Activated CD4-positive, alpha-beta T cell treated with anti-CD3 and anti-CD28 coated beads for 36 hours (primary cell): ENCODE measurements around the gene CCDC6. TPM values are rescaled to one million over a fixed set of nuclear protein-coding genes. Genes with fewer than 3 reads are reported as not detected.
A peak's percentile ranks its signal among the peaks of the same experiment; 100 is the strongest.
"Not testable (repeated sequence)": the region's sequence is repeated elsewhere in the genome, so short reads cannot be mapped to it uniquely, and the experiment has no call there.

Experiments used
- ATAC-seq: fragments of 200-7000 bp; cut with Tn5 transposase; one replicate; pipeline ENCODE4 v1.10.0; 2021; ENCODE audit warnings: mild to moderate bottlenecking, moderate library complexity
- CTCF ChIA-PET: fragments of 350-600 bp; sonication (Branson Sonifier 250); formaldehyde crosslinking; loops from one replicate; lab custom pipeline; 2021; ENCODE audit warnings: antibody characterized with exemption; lab: Charles Lee
- POLR2A ChIA-PET: fragments of 350-600 bp; sonication (Branson Sonifier 250); formaldehyde crosslinking; loops from one replicate; lab custom pipeline; 2021; ENCODE audit warnings: antibody characterized with exemption, inconsistent platforms; lab: Charles Lee
- DNase-seq: peaks from one replicate; pipeline ENCODE4 v3.0.0-alpha.2; 2020
- H3K27ac Mint-ChIP-seq: one replicate; pipeline ENCODE4 v1.8.0; 2021; ENCODE audit warnings: mixed read lengths
- H3K27me3 Mint-ChIP-seq: one replicate; pipeline ENCODE4 v1.8.0; 2021; ENCODE audit warnings: mixed read lengths
- H3K36me3 Mint-ChIP-seq: one replicate; pipeline ENCODE4 v1.8.0; 2021; ENCODE audit warnings: low read depth, mixed read lengths
- H3K4me1 Mint-ChIP-seq: one replicate; pipeline ENCODE4 v1.8.0; 2021; ENCODE audit warnings: mixed read lengths
- H3K4me3 Mint-ChIP-seq: one replicate; pipeline ENCODE4 v1.8.0; 2021; ENCODE audit warnings: mild to moderate bottlenecking, moderate library complexity, mixed read lengths
- H3K9me3 Mint-ChIP-seq: one replicate; pipeline ENCODE4 v1.8.0; 2021; ENCODE audit warnings: low read depth, mixed read lengths
- intact Hi-C, 2 experiments: fragments of 100-400 bp; cut with DNase I in 1 of 2; cut with micrococcal nuclease in 1 of 2; formaldehyde crosslinking; loops; one replicate each; pipeline versions ENCODE4 v1.14.2 to v1.15.1; 2022 to 2024; cut with DNase I, micrococcal nuclease
- total RNA-seq, 2 experiments: library from RNA; stranded (reverse); gene quantifications; one replicate each; pipeline ENCODE4 v1.2.3, GENCODE V29; 2021

The CCDC6 gene
- total RNA-seq, 2 experiments from 2014 or later, result 49.7 to 53.0 TPM

GRCh38 chr10:59930788-59931521 is 24.6 kb upstream of the CCDC6 start:
- DNase-seq, H3K4me3 Mint-ChIP-seq, intact Hi-C loops, ATAC-seq, H3K9me3 Mint-ChIP-seq, POLR2A ChIA-PET, H3K27me3 Mint-ChIP-seq, H3K27ac Mint-ChIP-seq, H3K36me3 Mint-ChIP-seq, H3K4me1 Mint-ChIP-seq: not testable (repeated sequence)
- CTCF ChIA-PET, result interaction anchor here (0.6 to 0.7 kb wide), 2 partner anchors 24 to 29 kb away, joined by 3 read pairs; no protein-coding TSS in a partner anchor

- no peak overlapping the region for H3K4me3 Mint-ChIP-seq
- ChIA-PET CTCF (no interaction called here), POLR2A (no interaction called here)
- H3K9me3 Mint-ChIP-seq, result peaks cover 16% of the 10 kb centered on the region
- no peaks in the 10 kb centered on the region for H3K4me1 Mint-ChIP-seq
- peaks cover 1% of the 10 kb centered on the region for H3K36me3 Mint-ChIP-seq
- no peak overlapping the region for H3K27ac Mint-ChIP-seq
- intact Hi-C loops, result no loop called here
- no peak for DNase-seq
- peaks cover 5% of the 10 kb centered on the region for H3K27me3 Mint-ChIP-seq
- ATAC-seq, result no peak
Measured at GRCh38 chr10:59926086-59926485, 19.7 kb upstream of the CCDC6 start.

DNA sequence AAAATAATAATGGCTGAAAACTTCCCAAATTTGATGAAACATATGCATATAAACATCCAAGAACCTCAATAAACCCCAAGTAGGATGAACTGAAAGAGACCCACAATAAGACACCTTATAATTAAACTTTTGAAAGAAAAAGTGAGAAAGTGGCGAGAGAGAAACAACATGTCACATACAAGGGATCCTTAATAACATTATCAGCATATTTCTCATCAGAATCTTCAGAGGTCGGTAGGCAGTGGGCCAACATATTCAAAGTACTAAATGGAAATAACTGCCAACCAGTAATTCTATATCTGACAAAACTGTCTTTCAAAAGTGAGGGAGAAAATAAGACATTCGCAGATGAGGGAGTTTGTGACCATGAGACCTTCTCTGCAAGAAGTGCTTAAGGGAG is 16.6 kb upstream of the CCDC6 start:
- H3K27ac Mint-ChIP-seq, result no peak overlapping the region

DNA sequence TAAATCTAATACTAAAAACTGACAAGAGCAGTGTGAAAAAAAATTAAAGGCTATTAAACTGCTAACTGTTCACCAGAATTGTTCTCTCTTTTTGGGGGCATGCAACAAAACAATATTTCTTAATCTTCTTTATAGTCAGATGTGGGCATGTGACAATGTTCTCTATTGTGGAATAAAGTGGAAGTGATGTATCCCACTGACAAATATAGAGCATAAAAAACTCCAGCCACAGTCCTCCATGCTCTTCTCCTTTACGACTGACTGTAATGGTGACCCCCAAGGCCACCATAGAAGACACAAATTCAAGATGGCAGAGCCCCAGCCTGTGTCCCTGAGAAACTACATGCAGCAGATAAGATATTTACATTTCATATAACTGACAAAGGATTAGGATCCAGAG is 11.6 kb upstream of the CCDC6 start:
- H3K9me3 Mint-ChIP-seq, result peaks cover 17% of the 10 kb centered on the region
- intact Hi-C loops, result no loop called here
- peaks cover 5% of the 10 kb centered on the region for H3K27me3 Mint-ChIP-seq
- H3K4me3 Mint-ChIP-seq, result no peak overlapping the region
- H3K4me1 Mint-ChIP-seq, result no peaks in the 10 kb centered on the region
- CTCF ChIA-PET, result no interaction called here
- no peak overlapping the region for H3K27ac Mint-ChIP-seq
- no peak for DNase-seq
- no peak for ATAC-seq
- peaks cover 7% of the 10 kb centered on the region for H3K36me3 Mint-ChIP-seq
- POLR2A ChIA-PET, result no interaction called here

More for the DNA sequence above, 16.6 kb upstream of the CCDC6 start:
- peaks cover 14% of the 10 kb centered on the region for H3K9me3 Mint-ChIP-seq
- no peaks in the 10 kb centered on the region for H3K36me3 Mint-ChIP-seq
- H3K27me3 Mint-ChIP-seq, result peaks cover 9% of the 10 kb centered on the region
- DNase-seq (no peak), ATAC-seq (no peak)
- ChIA-PET CTCF (no interaction called here), POLR2A (no interaction called here)
- intact Hi-C loops, result no loop called here
- H3K4me3 Mint-ChIP-seq, result no peak overlapping the region
- no peaks in the 10 kb centered on the region for H3K4me1 Mint-ChIP-seq

GRCh38 chr10:59913547-59914237 is 7.3 kb upstream of the CCDC6 start:
- Mint-ChIP-seq H3K27ac (no peak overlapping the region), H3K36me3 (peaks cover 7% of the 10 kb centered on the region)
- intact Hi-C loops, result no loop called here

DNA sequence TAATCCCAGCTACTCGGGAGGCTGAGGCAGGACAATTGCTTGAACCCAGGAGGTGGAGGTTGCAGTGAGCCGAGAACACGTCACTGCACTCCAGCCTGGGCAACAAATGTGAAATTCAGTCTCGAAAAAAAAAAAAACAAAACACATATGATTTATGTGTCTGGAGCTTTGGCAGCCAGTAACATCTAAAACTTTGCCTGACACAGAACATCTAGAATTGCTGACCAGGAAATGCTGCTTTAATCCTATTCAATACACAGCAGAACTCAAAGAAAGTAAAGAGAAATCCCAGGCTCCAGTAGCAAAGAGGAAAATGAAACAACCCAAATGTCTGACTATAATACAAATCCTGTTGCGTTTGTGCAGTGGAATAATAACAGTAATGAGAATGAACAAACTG is 4.5 kb upstream of the CCDC6 start:
- Mint-ChIP-seq H3K36me3 (peaks cover 7% of the 10 kb centered on the region), H3K4me1 (peaks cover 32% of the 10 kb centered on the region), H3K27me3 (peaks cover 2% of the 10 kb centered on the region), H3K4me3 (no peak overlapping the region), H3K9me3 (peaks cover 5% of the 10 kb centered on the region), H3K27ac (no peak overlapping the region)
- DNase-seq (no peak), ATAC-seq (no peak)
- CTCF ChIA-PET, result no interaction called here
- intact Hi-C loops, result no loop called here
- POLR2A ChIA-PET, result no interaction called here

More at GRCh38 chr10:59913547-59914237, 7.3 kb upstream of the CCDC6 start:
- Mint-ChIP-seq H3K9me3 (peaks cover 5% of the 10 kb centered on the region), H3K4me1 (peaks cover 13% of the 10 kb centered on the region), H3K27me3 (peaks cover 2% of the 10 kb centered on the region), H3K4me3 (no peak overlapping the region)
- POLR2A ChIA-PET, result no interaction called here
- ATAC-seq, result no peak
- no peak for DNase-seq
- CTCF ChIA-PET, result interaction anchor here (0.5 to 0.7 kb wide), 3 partner anchors 21 to 212 kb away, joined by 3 read pairs; no protein-coding TSS in a partner anchor

DNA sequence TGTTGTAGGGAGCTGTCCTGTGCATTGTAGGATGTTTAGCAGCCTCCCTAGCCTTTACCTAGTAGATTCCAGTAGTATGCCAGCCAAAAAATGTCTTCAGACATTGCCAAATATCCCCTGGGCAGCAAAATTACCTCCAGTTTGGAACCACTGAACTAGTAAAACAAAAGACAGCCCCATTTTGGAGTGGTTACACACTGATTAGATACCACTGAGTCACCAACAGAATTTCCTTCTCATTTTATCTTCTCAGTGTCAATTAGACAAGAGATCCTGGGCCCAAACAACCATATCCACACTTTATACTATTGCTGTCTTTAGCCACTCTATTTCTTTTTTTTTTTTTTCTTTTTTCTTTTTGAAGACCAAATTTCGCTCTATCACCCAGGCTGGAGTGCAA is 3.5 kb upstream of the CCDC6 start:
- H3K27ac Mint-ChIP-seq, result peak overlapping the region; percentile 25
- ATAC-seq, result no peak
- CTCF ChIA-PET, result interaction anchor here (0.6 to 2.9 kb wide), 3 partner anchors 9 to 45 kb away, joined by 3 to 12 read pairs (median 3); no protein-coding TSS in a partner anchor

GRCh38 chr10:59908808-59909143 is 2.4 kb upstream of the CCDC6 start:
- H3K4me3 Mint-ChIP-seq, result peak overlapping the region; percentile 97
- CTCF ChIA-PET, result interaction anchor here (0.9 to 2.9 kb wide), 9 partner anchors 30 to 122 kb away, joined by 3 to 12 read pairs (median 4); no protein-coding TSS in a partner anchor
- intact Hi-C loops, result loop anchor here (1.0 to 10.0 kb wide), 9 partner anchors 44 to 1994 kb away; partner anchors contain the start of genes ARID5B (in 1 of the 2), CISD1 (in 1 of the 2), IPMK (in 1 of the 2) and SLC16A9 (in 1 of the 2)
- H3K36me3 Mint-ChIP-seq, result peaks cover 18% of the 10 kb centered on the region
- H3K27me3 Mint-ChIP-seq, result no peaks in the 10 kb centered on the region
- POLR2A ChIA-PET, result interaction anchor here (1.6 to 2.7 kb wide), 3 partner anchors 27 to 44 kb away, joined by 4 to 11 read pairs (median 9); no protein-coding TSS in a partner anchor
- peak overlapping the region; percentile 99 for H3K27ac Mint-ChIP-seq
- DNase-seq (no peak), ATAC-seq (no peak)
- peaks cover 45% of the 10 kb centered on the region for H3K4me1 Mint-ChIP-seq
- peaks cover 1% of the 10 kb centered on the region for H3K9me3 Mint-ChIP-seq

More for the DNA sequence above, 3.5 kb upstream of the CCDC6 start:
- H3K4me3 Mint-ChIP-seq, result no peak overlapping the region
- POLR2A ChIA-PET, result interaction anchor here (0.6 kb wide), 1 partner anchor 180 kb away, joined by 4 read pairs; no protein-coding TSS in a partner anchor
- H3K9me3 Mint-ChIP-seq, result peaks cover 5% of the 10 kb centered on the region
- no peak for DNase-seq
- H3K4me1 Mint-ChIP-seq, result peaks cover 34% of the 10 kb centered on the region
- intact Hi-C loops, result loop anchor here (5.0 to 10.0 kb wide), 8 partner anchors 122 to 1992 kb away; partner anchors contain the start of genes ARID5B (in 1 of the 2), CISD1 (in 1 of the 2), IPMK (in 1 of the 2) and SLC16A9 (in 1 of the 2)
- H3K36me3 Mint-ChIP-seq, result peaks cover 13% of the 10 kb centered on the region
- H3K27me3 Mint-ChIP-seq, result peaks cover 2% of the 10 kb centered on the region

DNA sequence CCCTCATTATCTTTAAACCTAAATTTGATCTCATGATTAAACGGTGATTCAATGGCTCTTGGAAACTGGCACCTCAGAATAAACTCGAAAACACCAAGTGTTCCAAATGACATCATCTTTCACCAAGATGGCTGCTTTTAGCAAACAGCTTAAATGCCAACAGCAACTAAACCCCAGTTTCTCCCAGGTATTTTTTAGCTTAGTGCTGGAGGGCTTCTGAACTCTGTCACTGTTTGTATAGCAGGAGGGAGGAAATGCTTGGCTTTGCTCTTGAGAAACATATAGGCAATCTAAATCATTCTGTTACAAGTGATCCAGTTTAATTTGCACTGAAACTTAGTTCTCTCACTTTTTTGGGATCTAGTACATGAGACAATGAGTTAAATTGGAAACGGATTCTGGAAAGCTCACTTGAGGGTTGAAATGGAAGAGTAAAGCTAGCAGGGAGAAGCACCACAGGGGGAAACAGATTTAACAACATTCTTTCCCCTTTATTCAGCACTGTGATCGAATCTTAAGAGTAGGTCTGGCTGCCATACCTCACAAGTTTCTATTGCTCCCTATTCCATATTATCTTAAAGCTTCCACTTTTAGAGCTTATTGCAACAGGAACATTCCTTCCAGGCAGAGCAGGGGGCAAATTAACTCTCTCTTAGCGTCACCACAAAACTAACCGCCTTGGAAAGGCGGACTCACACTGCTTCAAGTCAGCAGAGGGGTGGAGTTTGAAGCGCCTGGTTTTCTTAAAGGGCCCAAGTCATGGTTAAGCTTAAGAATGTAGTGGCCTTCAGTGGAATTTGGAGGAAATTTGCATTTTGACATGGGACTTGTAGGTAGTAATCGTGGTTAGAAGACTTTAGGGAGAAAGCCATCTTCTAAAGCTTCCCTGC is 1.8 kb upstream of the CCDC6 start:
- DNase-seq (peak; percentile 74), ATAC-seq (peak; percentile 18)
- peaks cover 51% of the 10 kb centered on the region for H3K4me1 Mint-ChIP-seq
- H3K36me3 Mint-ChIP-seq, result peaks cover 19% of the 10 kb centered on the region
- H3K27me3 Mint-ChIP-seq, result no peaks in the 10 kb centered on the region
- CTCF ChIA-PET, result interaction anchor here (0.9 to 2.9 kb wide), 11 partner anchors 29 to 283 kb away, joined by 3 to 12 read pairs (median 4); no protein-coding TSS in a partner anchor
- intact Hi-C loops, result loop anchor here (1.0 to 10.0 kb wide), 15 partner anchors 44 to 1994 kb away; partner anchors contain the start of genes SLC16A9 (in 2 of the 2), ARID5B (in 1 of the 2), CISD1 (in 1 of the 2) and IPMK (in 1 of the 2)
- POLR2A ChIA-PET, result interaction anchor here (0.5 to 2.7 kb wide), 5 partner anchors 10 to 76 kb away, joined by 3 to 11 read pairs (median 4); no protein-coding TSS in a partner anchor
- peak overlapping the region; percentile 99 for H3K27ac Mint-ChIP-seq
- no peaks in the 10 kb centered on the region for H3K9me3 Mint-ChIP-seq
- H3K4me3 Mint-ChIP-seq, result peak overlapping the region; percentile 97

DNA sequence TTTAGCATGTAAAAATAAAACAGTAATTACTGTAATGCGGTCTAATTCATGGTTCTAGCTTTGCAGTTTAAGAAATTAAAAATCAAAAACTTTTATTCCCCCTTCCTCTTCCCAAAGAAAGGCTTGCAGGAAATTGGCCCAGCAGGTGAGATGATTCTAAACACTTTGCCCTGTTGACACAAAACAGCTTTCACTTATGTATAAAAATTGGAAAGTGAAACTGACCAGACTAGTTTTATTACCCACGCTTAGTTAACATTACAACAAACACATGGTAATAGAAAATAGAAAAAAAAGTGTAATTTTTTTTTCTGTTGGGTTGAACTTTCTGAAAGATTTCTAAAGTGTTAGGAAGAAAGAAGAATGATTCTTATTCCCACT is 1.2 kb upstream of the CCDC6 start:
- CTCF ChIA-PET, result interaction anchor here (1.0 to 2.9 kb wide), 8 partner anchors 29 to 282 kb away, joined by 3 to 12 read pairs (median 4); no protein-coding TSS in a partner anchor
- peaks cover 57% of the 10 kb centered on the region for H3K4me1 Mint-ChIP-seq

More for the DNA sequence above, 1.2 kb upstream of the CCDC6 start:
- ATAC-seq, result no peak
- no peaks in the 10 kb centered on the region for H3K27me3 Mint-ChIP-seq
- POLR2A ChIA-PET, result interaction anchor here (1.6 to 2.7 kb wide), 3 partner anchors 26 to 43 kb away, joined by 4 to 11 read pairs (median 9); no protein-coding TSS in a partner anchor
- peak overlapping the region; percentile 99 for H3K27ac Mint-ChIP-seq
- no peak for DNase-seq
- H3K4me3 Mint-ChIP-seq, result peak overlapping the region; percentile 97
- H3K9me3 Mint-ChIP-seq, result no peaks in the 10 kb centered on the region
- intact Hi-C loops, result loop anchor here (1.0 to 10.0 kb wide), 14 partner anchors 77 to 1995 kb away; partner anchors contain the start of genes SLC16A9 (in 2 of the 2), ARID5B (in 1 of the 2), CISD1 (in 1 of the 2) and IPMK (in 1 of the 2)
- peaks cover 25% of the 10 kb centered on the region for H3K36me3 Mint-ChIP-seq
